HCT116 (cell line): ENCODE results near the gene HOTAIR. TPM values are rescaled to one million over a fixed set of nuclear protein-coding genes. Genes with fewer than 3 reads are reported as not detected.
A peak's percentile ranks its signal among the peaks of the same experiment; 100 is the strongest.

Experiments used
- ATAC-seq: fragments of 200-7000 bp; cut with Tn5 transposase; 2 replicates; pipeline ENCODE4 v1.9.1; 2020; ENCODE audit warnings: mild to moderate bottlenecking, moderate library complexity
- BruUV-seq: library from RNA; stranded (reverse); fragments of 400-500 nt; replicated peaks from 2 replicates; lab custom pipeline; 2021; lab: Mats Ljungman, UMichigan
- CTCF ChIA-PET: fragments of 300-600 bp; sonication (Branson Sonifier 250); formaldehyde crosslinking; loops from one replicate; lab custom pipeline; 2021; ENCODE audit warnings: antibody characterized with exemption; lab: Charles Lee
- POLR2A ChIA-PET: fragments of 300-600, 350-600 bp; sonication (Branson Sonifier 250); formaldehyde crosslinking; loops from one replicate; lab custom pipeline; 2021; ENCODE audit warnings: antibody characterized with exemption; lab: Charles Lee
- RAD21 ChIA-PET, 2 experiments: fragments of 300-600 bp; sonication (Branson Sonifier 250); formaldehyde crosslinking; loops; one replicate each; lab custom pipeline; 2023; ENCODE audit warnings: low total read pairs in 2 of 2; ENCODE audit not compliant: uncharacterized antibody in 2 of 2, unreplicated experiment in 2 of 2, low non-redundant PET in 1 of 2; lab: Charles Lee
- DNase-seq: peaks from one replicate; pipeline ENCODE4 v3.0.0-alpha.2; 2010; ENCODE audit warnings: low read depth, low spot score
- H2AFZ ChIP-seq: fragments of 200-600 bp; shearing (Covaris generic), sonication (generic); 2 replicates; pipeline ENCODE4 v1.6.1; 2017; ENCODE audit warnings: low read depth, mixed run types, mixed read lengths, antibody characterized with exemption, low read length; ENCODE audit not compliant: poor library complexity, severe bottlenecking
- H3K27ac ChIP-seq: 2 replicates; pipeline ENCODE4 v1.5.1; 2012; ENCODE audit warnings: low read depth, low read length
- H3K27me3 ChIP-seq: fragments of 200-600 bp; sonication (generic); 2 replicates; pipeline ENCODE4 v1.6.1; 2016; ENCODE audit warnings: mixed run types, low read length, mixed read lengths; ENCODE audit not compliant: insufficient read depth
- H3K36me3 ChIP-seq, 2 experiments: fragments of 200-500 bp in 1 of 2; fragments of 200-600 bp in 1 of 2; sonication (Bioruptor generic) in 1 of 2; sonication (generic) in 1 of 2; 2 replicates each; pipeline versions ENCODE4 v1.5.1 to v1.6.1; 2014 to 2016; ENCODE audit warnings: low read length in 2 of 2, inconsistent platforms in 1 of 2, mixed read lengths in 1 of 2, mixed run types in 1 of 2; ENCODE audit not compliant: insufficient read depth in 2 of 2, control insufficient read depth in 1 of 2
- H3K4me1 ChIP-seq, 2 experiments: fragments of 200-600 bp in 1 of 2; sonication (generic) in 1 of 2; 2 replicates each; pipeline versions ENCODE4 v1.5.1 to v1.6.1; 2012 to 2017; ENCODE audit warnings: low read length in 2 of 2, inconsistent platforms in 1 of 2, mild to moderate bottlenecking in 1 of 2, mixed read lengths in 1 of 2, mixed run types in 1 of 2, moderate library complexity in 1 of 2; ENCODE audit not compliant: insufficient read depth in 2 of 2, control insufficient read depth in 1 of 2
- H3K4me2 ChIP-seq: fragments of 200-600 bp; sonication (generic); 2 replicates; pipeline ENCODE4 v1.6.1; 2017; ENCODE audit warnings: mixed run types, low read length, mixed read lengths
- H3K4me3 ChIP-seq, 2 experiments: fragments of 200-600 bp in 1 of 2; sonication (generic) in 1 of 2; replicated peaks in 1 of 2; 2 replicates each; pipeline ENCODE4 v1.5.1; 2011 to 2016; ENCODE audit warnings: low read length in 2 of 2, control low read depth in 1 of 2, low read depth in 1 of 2, mild to moderate bottlenecking in 1 of 2, mixed read lengths in 1 of 2, mixed run types in 1 of 2
- H3K79me2 ChIP-seq: fragments of 200-600 bp; sonication (generic); 2 replicates; pipeline ENCODE4 v1.6.1; 2017; ENCODE audit warnings: mild to moderate bottlenecking, mixed run types, low read length, moderate library complexity, mixed read lengths; ENCODE audit not compliant: insufficient read depth
- H3K9ac ChIP-seq: fragments of 200-600 bp; sonication (generic); 2 replicates; pipeline ENCODE4 v1.6.1; 2016; ENCODE audit warnings: low read length, mixed read lengths
- H3K9me2 ChIP-seq: fragments of 200-600 bp; sonication (generic), shearing (Covaris generic); 2 replicates; pipeline ENCODE4 v1.6.1; 2017; ENCODE audit warnings: mixed run types, mild to moderate bottlenecking, moderate library complexity; ENCODE audit not compliant: insufficient read depth
- H3K9me3 ChIP-seq, 2 experiments: fragments of 200-500 bp in 1 of 2; fragments of 200-600 bp in 1 of 2; sonication (Bioruptor generic) in 1 of 2; sonication (generic) in 1 of 2; 2 replicates each; pipeline ENCODE4 v1.6.1; 2014 to 2017; ENCODE audit warnings: low read length in 2 of 2, mixed read lengths in 2 of 2, inconsistent platforms in 1 of 2, low read depth in 1 of 2, mild to moderate bottlenecking in 1 of 2, mixed run types in 1 of 2, moderate library complexity in 1 of 2; ENCODE audit not compliant: control insufficient read depth in 1 of 2, insufficient read depth in 1 of 2
- H4K20me1 ChIP-seq: fragments of 200-600 bp; sonication (generic), shearing (Covaris generic); 2 replicates; pipeline ENCODE4 v1.6.1; 2017; ENCODE audit warnings: mixed run types, mild to moderate bottlenecking, moderate library complexity; ENCODE audit not compliant: insufficient read depth
- ATF3 ChIP-seq: IDR thresholded peaks from 2 replicates; pipeline ENCODE4 v1.6.1; 2012
- CBX3 ChIP-seq: IDR thresholded peaks from 2 replicates; pipeline ENCODE4 v1.6.1; 2012; ENCODE audit warnings: low read depth
- EGR1 ChIP-seq: IDR thresholded peaks from 2 replicates; pipeline ENCODE4 v1.6.1; 2012; ENCODE audit warnings: low read depth
- EZH2phosphoT487 ChIP-seq: fragments of 200-600 bp; IDR thresholded peaks from 2 replicates; pipeline ENCODE4 v1.6.1; 2018; ENCODE audit warnings: antibody characterized with exemption, borderline replicate concordance
- FOSL1 ChIP-seq: IDR thresholded peaks from 2 replicates; pipeline ENCODE4 v1.6.1; 2012; ENCODE audit warnings: low read depth
- JUND ChIP-seq: IDR thresholded peaks from 2 replicates; pipeline ENCODE4 v1.6.1; 2012
- MAX ChIP-seq: IDR thresholded peaks from 2 replicates; pipeline ENCODE4 v1.6.1; 2012
- POLR2A ChIP-seq: IDR thresholded peaks from 2 replicates; pipeline ENCODE4 v1.7.0; 2011; ENCODE audit warnings: borderline replicate concordance; ENCODE audit not compliant: insufficient read depth, insufficient read length; ENCODE audit errors: extremely low read depth
- POLR2AphosphoS5 ChIP-seq: IDR thresholded peaks from 2 replicates; pipeline ENCODE4 v1.6.1; 2011; ENCODE audit warnings: mild to moderate bottlenecking, low read depth, low read length, moderate library complexity
- RAD21 ChIP-seq: IDR thresholded peaks from 2 replicates; pipeline ENCODE4 v1.6.1; 2012; ENCODE audit warnings: low read depth, mild to moderate bottlenecking
- REST ChIP-seq: IDR thresholded peaks from 2 replicates; pipeline ENCODE4 v1.6.1; 2012; ENCODE audit warnings: low read depth
- SIN3A ChIP-seq: IDR thresholded peaks from 2 replicates; pipeline ENCODE4 v1.6.1; 2012; ENCODE audit warnings: low read depth
- SP1 ChIP-seq: IDR thresholded peaks from 2 replicates; pipeline ENCODE4 v1.6.1; 2012; ENCODE audit warnings: low read depth
- SRF ChIP-seq: IDR thresholded peaks from 2 replicates; pipeline ENCODE4 v1.6.1; 2012; ENCODE audit warnings: low read depth
- TCF7L2 ChIP-seq: IDR thresholded peaks from 2 replicates; pipeline ENCODE4 v1.7.0; 2011; ENCODE audit warnings: borderline replicate concordance, inconsistent platforms; ENCODE audit not compliant: insufficient read depth, insufficient read length; ENCODE audit errors: extremely low read depth
- YY1 ChIP-seq: IDR thresholded peaks from 2 replicates; pipeline ENCODE4 v1.6.1; 2011; ENCODE audit warnings: low read length, low read depth, moderate library complexity, mild to moderate bottlenecking; ENCODE audit not compliant: insufficient replicate concordance; ENCODE audit errors: extremely low read depth
- ZBTB33 ChIP-seq: IDR thresholded peaks from 2 replicates; pipeline ENCODE4 v1.6.1; 2011; ENCODE audit warnings: mild to moderate bottlenecking, low read length, moderate library complexity; ENCODE audit not compliant: insufficient replicate concordance; ENCODE audit errors: extremely low read depth
- ZFX ChIP-seq: fragments of 450-650 bp; IDR thresholded peaks from 2 replicates; pipeline ENCODE4 v1.6.1; 2017
- intact Hi-C: fragments of 100-400 bp; cut with micrococcal nuclease; formaldehyde crosslinking; loops from 2 replicates; pipeline ENCODE4 v1.10.0; 2022
- total RNA-seq: library from RNA; stranded (reverse); gene quantifications from one replicate; pipeline ENCODE4 v1.2.1, GENCODE V29; 2021; ENCODE audit not compliant: unreplicated experiment

HOTAIR gene
- total RNA-seq, 1 experiment from 2014 or later, result 0.25 TPM

- no peaks in the 10 kb centered on the region for H3K79me2 ChIP-seq
- peaks cover 12 to 15% of the 10 kb centered on the region in 2 experiments for H3K4me1 ChIP-seq
- no peaks in the 10 kb centered on the region for H4K20me1 ChIP-seq
- POLR2A ChIA-PET, result no interaction called here
- no peak within 1 kb of the TSS; the same call in 1 of the 2 replicates for H3K27ac ChIP-seq
- no peaks in the 10 kb centered on the region for H3K27me3 ChIP-seq
- H3K9me3 ChIP-seq, result no peaks in the 10 kb centered on the region
- no peak within 1 kb of the TSS for H3K9ac ChIP-seq
- DNase-seq (no peak), ATAC-seq (no peak)
- TF ChIP-seq ZBTB33 (no peak), POLR2A (no peak), SIN3A (no peak), POLR2AphosphoS5 (no peak), CBX3 (no peak), SP1 (no peak), TCF7L2 (no peak), EZH2phosphoT487 (no peak), ATF3 (no peak), SRF (no peak), MAX (no peak), YY1 (no peak), ZFX (no peak), JUND (no peak), RAD21 (no peak), EGR1 (no peak), REST (no peak), FOSL1 (no peak)
- TF ChIP-seq, all 23 proteins: peak for 0
- no peak within 1 kb of the TSS for H3K4me3 ChIP-seq
- peak within 1 kb of the TSS; percentile 82 for H3K4me2 ChIP-seq
- CTCF ChIA-PET, result interaction anchor here (0.8 kb wide), 1 partner anchor 30 kb away, joined by 3 read pairs; the partner anchor contains the start of gene HOXC10
- H3K36me3 ChIP-seq, result no peaks in the 10 kb centered on the region
- H3K9me2 ChIP-seq, result no peaks in the 10 kb centered on the region
- RAD21 ChIA-PET, result no interaction called here
- intact Hi-C loops, result no loop called here
- no TSS peak for BruUV-seq
- H2AFZ ChIP-seq, result no peak within 1 kb of the TSS
Observed at GRCh38 chr12:53954694-53955035, 20.1 kb downstream of the HOTAIR start, which contains the start of gene HOXC12. Gene HOXC12, plus strand, starts transcription at chr12:53954903. Its CDS starts 27 bp downstream, at chr12:53954930.
